ENCODE results near the gene FBXW9. TPM values are rescaled to one million over a fixed set of nuclear protein-coding genes. Genes with fewer than 3 reads are reported as not detected.

The FBXW9 gene
- total RNA-seq, 2 experiments from 2014 or later, result 4.9 to 5.3 TPM

DNA sequence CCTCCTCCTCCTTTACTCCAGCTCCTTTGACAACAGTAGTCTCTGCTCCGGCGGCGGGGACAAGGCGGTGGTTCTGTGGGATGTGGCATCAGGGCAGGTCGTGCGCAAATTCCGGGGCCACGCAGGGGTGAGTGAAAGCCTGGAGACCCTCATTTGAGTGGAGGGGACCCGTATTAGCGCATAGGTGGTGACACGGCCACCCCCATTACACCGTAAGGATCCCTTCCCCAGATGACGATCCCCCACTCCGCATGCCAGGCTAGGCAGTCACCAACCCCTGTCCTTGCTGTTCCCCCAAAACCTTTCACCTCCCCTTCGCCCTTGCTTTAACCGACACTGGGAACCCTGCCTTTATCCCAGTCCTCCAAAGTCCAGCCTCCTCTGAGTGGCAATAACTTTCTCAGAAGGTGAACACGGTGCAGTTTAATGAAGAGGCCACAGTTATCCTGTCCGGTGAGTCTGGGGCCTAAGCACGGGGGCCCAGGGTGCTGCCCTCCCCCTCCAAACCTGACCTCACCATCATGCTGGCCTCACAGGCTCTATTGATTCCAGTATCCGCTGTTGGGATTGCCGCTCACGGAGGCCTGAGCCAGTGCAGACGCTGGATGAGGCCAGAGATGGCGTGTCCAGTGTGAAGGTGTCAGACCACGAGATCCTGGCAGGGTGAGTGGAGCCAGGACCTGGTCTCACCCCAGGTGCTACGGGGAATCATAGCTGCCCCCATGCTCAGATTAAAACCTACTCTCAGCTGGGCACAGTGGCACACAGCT, 26.1 kb downstream of the FBXW9 start:
- H3K4me3 Mint-ChIP-seq, result peak overlapping the region; percentile 99
- H3K36me3 Mint-ChIP-seq, result peaks cover 9% of the 10 kb centered on the region
- H3K4me1 Mint-ChIP-seq, result peaks cover 31% of the 10 kb centered on the region
- no peaks in the 10 kb centered on the region for H3K27me3 Mint-ChIP-seq
- ATAC-seq (ENCODE audit: low read depth) (no peak), DNase-seq (no peak)
- H3K27ac Mint-ChIP-seq, result peak overlapping the region; percentile 100
- no peaks in the 10 kb centered on the region for H3K9me3 Mint-ChIP-seq
- POLR2A ChIA-PET, result interaction anchor here (0.6 to 2.2 kb wide), 4 partner anchors 9 to 118 kb away, joined by 3 to 19 read pairs (median 4); partner anchors contain the start of gene DHPS

DNA sequence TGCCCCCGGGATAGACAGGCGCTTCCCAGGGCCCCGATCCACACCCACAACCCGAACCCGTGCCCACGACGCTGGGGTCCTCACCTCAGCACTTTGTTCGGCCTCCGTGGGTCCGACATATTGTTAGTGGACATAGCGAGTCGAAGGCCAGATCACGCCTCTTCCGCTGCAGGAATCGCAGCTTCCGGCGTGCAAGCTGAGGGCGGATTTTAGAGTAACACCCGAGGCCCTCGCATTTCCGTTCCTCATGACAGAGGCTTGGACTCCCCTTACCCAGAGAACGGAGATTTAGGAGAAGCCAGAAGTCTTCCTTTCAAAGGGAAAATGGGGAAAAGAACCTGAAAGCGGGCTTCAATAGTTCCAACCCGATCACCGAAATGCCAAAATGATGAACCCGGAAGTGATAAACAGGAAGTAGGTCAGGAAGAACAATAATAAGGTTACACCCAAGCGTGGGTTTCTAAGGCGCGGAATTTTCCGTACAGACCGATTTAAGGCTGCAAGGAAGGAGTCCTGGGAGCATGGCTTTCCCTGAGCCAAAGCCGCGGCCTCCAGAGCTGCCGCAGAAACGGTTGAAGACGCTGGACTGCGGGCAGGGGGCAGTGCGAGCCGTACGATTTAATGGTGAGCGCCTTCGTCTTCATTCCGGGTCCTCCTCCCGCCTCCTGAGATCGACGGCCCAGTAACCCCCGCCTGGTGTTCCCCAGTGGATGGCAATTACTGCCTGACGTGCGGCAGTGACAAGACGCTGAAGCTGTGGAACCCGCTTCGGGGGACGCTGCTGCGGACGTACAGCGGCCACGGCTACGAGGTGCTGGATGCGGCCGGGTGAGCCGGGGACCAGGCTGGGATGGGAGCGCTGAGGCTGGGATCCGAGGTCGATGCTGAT, 26.9 kb downstream of the FBXW9 start:
- Mint-ChIP-seq H3K9me3 (no peaks in the 10 kb centered on the region), H3K36me3 (peaks cover 9% of the 10 kb centered on the region), H3K27me3 (no peaks in the 10 kb centered on the region), H3K27ac (peak overlapping the region; percentile 100), H3K4me3 (peak overlapping the region; percentile 99), H3K4me1 (peaks cover 35% of the 10 kb centered on the region)
- ATAC-seq (ENCODE audit: low read depth), result peak; percentile 22
- peak; percentile 80 for DNase-seq
- POLR2A ChIA-PET, result interaction anchor here (0.5 to 2.2 kb wide), 9 partner anchors 12 to 306 kb away, joined by 3 to 19 read pairs (median 5); partner anchors contain the start of genes DHPS, ZNF490 and ZNF791

DNA sequence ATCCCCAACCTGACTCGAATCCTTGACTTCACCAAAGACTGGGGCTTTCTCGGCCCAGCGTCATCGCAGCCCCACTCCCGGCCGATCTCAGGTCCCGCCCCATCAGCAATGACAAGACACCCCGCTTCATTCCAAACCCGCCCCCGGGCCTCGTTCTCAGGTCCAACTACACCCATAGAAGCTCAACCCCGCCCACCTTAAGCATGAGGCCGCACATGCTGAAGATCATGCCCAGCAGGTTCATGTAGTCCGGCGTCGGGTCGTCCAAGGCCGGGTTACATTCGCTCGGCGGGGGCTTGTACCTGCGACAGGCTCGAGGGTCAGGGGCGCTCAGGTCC, 27.5 kb downstream of the FBXW9 start:
- peak; percentile 29 for ATAC-seq (ENCODE audit: low read depth)
- peaks cover 7% of the 10 kb centered on the region for H3K36me3 Mint-ChIP-seq
- peak; percentile 68 for DNase-seq
- no peaks in the 10 kb centered on the region for H3K9me3 Mint-ChIP-seq
- no peaks in the 10 kb centered on the region for H3K27me3 Mint-ChIP-seq
- H3K27ac Mint-ChIP-seq, result peak overlapping the region; percentile 100
- H3K4me3 Mint-ChIP-seq, result peak overlapping the region; percentile 99
- POLR2A ChIA-PET, result interaction anchor here (0.5 to 2.2 kb wide), 10 partner anchors 8 to 306 kb away, joined by 3 to 19 read pairs (median 4); partner anchors contain the start of genes DHPS, ZNF490 and ZNF791
- H3K4me1 Mint-ChIP-seq, result peaks cover 37% of the 10 kb centered on the region

DNA sequence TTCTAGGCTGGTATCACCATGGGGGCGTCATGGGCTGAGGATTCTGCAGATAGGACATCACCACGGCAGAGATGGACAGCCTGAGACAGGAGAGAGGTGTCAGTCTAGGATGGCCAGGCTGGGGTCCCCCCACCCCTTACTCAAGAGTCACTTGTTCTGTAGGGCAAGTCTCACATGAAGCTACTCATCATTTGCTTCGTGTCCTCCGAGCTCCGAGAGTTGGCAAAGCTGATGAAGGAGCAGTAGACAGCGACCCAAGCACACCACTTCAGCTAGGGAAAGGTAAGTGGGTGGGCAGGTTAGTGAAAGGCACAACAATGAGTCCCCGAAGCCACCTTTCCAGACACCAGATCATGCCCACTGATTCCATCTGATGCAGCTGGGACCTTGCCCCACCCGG, 28.1 kb downstream of the FBXW9 start:
- peak overlapping the region; percentile 99 for H3K4me3 Mint-ChIP-seq
- ATAC-seq (ENCODE audit: low read depth), result no peak
- no peaks in the 10 kb centered on the region for H3K9me3 Mint-ChIP-seq
- H3K4me1 Mint-ChIP-seq, result peaks cover 37% of the 10 kb centered on the region
- peaks cover 10% of the 10 kb centered on the region for H3K36me3 Mint-ChIP-seq
- POLR2A ChIA-PET, result interaction anchor here (0.8 to 2.2 kb wide), 7 partner anchors 8 to 66 kb away, joined by 3 to 19 read pairs (median 5); partner anchors contain the start of genes DHPS, ZNF490 and ZNF791
- no peak for DNase-seq
- H3K27ac Mint-ChIP-seq, result peak overlapping the region; percentile 100
- no peaks in the 10 kb centered on the region for H3K27me3 Mint-ChIP-seq

DNA sequence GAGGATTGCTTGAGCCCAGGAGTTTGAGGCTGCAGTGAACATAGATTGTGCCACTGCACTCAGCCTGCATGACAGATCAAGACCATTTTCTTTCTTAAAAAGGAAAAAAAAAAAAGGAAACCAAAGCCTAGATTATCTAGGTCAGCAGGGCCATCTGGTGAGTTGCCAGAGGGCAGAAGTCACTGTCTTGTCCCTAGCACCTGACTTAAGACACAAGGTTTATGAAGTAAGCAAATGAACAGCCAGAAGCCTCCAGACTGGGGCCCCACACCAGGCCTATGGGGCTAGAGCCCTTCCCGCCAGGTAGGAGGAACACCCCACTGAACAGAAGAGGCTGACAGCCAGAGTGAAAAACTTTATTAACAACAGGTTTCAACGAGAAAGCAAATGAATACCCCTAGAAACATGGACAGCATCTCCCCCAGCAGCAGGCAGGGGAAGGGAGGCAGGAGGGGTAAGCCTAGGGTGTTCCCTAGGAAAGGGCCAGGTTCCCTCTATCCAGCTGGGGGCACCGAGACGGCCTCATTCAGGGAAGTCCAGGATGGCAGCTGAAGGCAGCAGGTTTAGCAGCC, 28.6 kb downstream of the FBXW9 start:
- Mint-ChIP-seq H3K9me3 (no peaks in the 10 kb centered on the region), H3K4me3 (peak overlapping the region; percentile 99), H3K36me3 (peaks cover 10% of the 10 kb centered on the region), H3K4me1 (peaks cover 37% of the 10 kb centered on the region), H3K27me3 (no peaks in the 10 kb centered on the region), H3K27ac (peak overlapping the region; percentile 100)
- POLR2A ChIA-PET, result interaction anchor here (0.8 to 1.9 kb wide), 5 partner anchors 9 to 66 kb away, joined by 3 to 9 read pairs (median 5); partner anchors contain the start of genes ZNF490 and ZNF791
- DNase-seq, result no peak
- no peak for ATAC-seq (ENCODE audit: low read depth)

DNA sequence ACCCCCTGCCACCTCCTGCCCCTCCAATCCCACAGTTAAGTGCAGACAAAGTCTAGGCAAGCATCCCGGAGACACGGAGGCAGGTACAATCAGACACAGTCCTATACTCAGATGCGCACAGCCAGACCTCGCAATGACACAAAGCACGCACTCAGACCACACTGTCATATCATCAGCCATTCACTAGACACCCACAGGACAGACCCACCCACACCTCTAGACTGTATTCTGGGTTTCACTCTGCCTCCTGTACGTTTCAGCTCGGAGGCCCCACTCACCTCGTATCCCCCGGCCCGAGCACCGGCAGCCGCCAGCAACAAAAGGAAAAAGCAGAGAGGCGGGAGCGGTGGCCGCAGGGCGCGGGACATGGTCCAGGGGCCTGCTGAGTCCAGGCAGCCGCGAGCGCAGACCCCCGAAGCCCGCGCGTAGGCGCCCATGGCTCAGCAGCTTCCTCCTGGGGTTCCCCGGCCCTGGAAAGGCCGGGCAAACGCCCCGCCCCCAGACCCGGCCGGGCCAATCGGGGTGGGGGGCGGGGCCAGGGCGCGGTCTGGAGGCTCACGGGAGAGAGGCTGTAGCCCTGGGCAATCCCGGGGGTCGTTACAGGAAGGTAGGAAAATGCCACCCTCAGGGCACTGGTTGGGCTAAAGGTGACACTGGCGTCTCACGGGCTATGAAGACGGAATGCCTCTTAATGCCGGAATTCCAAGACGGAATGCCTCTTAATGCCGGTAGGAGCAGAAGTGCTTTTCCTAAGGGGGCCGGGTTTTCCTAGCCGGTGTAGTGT, 30.0 kb downstream of the FBXW9 start, which contains the start of the genes MAN2B1 and WDR83:
TSS of gene MAN2B1 (minus strand) at position 478 of the 784 bp plus-strand sequence. CDS start at position 437, 41 bp downstream.
TSS of gene WDR83 (plus strand) at position 543 of the 784 bp plus-strand sequence. CDS start 2,984 bp downstream, outside the sequence.
- POLR2A ChIA-PET, result interaction anchor here (1.0 to 1.6 kb wide), 5 partner anchors 27 to 102 kb away, joined by 3 to 6 read pairs (median 4); partner anchors contain the start of genes TNPO2 and ZNF490
- Mint-ChIP-seq H3K27me3 (no peaks in the 10 kb centered on the region), H3K27ac (peak within 1 kb of the TSS; percentile 82), H3K4me1 (peaks cover 33% of the 10 kb centered on the region), H3K4me3 (peak within 1 kb of the TSS; percentile 92), H3K9me3 (no peaks in the 10 kb centered on the region), H3K36me3 (peaks cover 6% of the 10 kb centered on the region)
- peak; percentile 65 for ATAC-seq (ENCODE audit: low read depth)
- peak; percentile 86 for DNase-seq

DNA sequence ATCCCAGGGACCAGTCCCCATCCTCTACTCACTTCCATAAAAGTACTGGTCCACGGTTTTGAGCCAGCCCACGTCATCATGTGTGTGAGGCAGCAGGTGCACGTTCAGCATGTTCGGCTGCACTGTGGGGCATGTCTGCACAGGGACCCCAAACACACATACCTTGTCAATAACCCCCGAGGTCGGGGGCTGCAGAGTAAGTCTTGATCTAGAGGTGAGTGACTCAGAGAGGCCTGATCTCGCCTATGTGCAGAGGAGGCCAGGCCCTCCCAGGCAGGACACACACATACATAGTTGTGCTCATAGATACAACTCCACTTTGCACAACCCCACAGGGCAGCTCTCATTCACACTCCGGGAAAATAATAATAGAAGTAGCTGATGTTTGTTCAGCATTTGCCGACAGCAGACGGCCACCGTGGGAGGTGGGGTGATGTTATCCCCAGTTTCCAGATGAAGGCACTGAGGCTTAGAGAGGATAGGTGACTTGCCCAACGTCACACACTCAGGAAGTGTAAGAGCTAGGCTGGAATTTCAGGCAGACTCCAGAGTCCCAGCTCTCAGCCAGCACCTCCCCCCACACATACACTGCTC, 30.7 kb downstream of the FBXW9 start:
- no peaks in the 10 kb centered on the region for H3K27me3 Mint-ChIP-seq
- peaks cover 33% of the 10 kb centered on the region for H3K4me1 Mint-ChIP-seq
- H3K4me3 Mint-ChIP-seq, result peak overlapping the region; percentile 92
- peak overlapping the region; percentile 82 for H3K27ac Mint-ChIP-seq
- DNase-seq, result peak; percentile 52
- H3K36me3 Mint-ChIP-seq, result peaks cover 6% of the 10 kb centered on the region
- no peaks in the 10 kb centered on the region for H3K9me3 Mint-ChIP-seq
- ATAC-seq (ENCODE audit: low read depth), result peak; percentile 12
- POLR2A ChIA-PET, result interaction anchor here (0.5 to 1.6 kb wide), 7 partner anchors 13 to 101 kb away, joined by 3 to 6 read pairs (median 4); partner anchors contain the start of genes TNPO2 and ZNF490

DNA sequence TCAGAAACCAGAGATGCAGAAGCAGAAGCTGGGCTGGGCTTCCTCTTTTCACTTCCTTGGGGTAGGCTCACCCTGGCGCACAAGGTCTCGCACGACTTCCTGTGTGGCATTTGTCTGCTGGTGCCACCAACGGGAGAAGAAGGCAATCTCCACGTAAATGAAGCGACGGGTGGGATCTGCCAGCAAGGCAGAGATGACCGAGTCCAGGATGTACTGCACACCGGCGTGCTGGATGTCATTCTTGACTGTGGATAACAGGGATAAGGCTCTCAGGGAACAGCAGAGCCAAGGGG, 31.2 kb downstream of the FBXW9 start:
- DNase-seq (peak; percentile 57), ATAC-seq (ENCODE audit: low read depth) (peak; percentile 46)
- H3K27me3 Mint-ChIP-seq, result no peaks in the 10 kb centered on the region
- H3K9me3 Mint-ChIP-seq, result no peaks in the 10 kb centered on the region
- H3K36me3 Mint-ChIP-seq, result peaks cover 6% of the 10 kb centered on the region
- H3K4me3 Mint-ChIP-seq, result peak overlapping the region; percentile 92
- H3K4me1 Mint-ChIP-seq, result peaks cover 30% of the 10 kb centered on the region
- POLR2A ChIA-PET, result interaction anchor here (0.5 to 0.6 kb wide), 2 partner anchors 13 to 42 kb away, joined by 3 to 6 read pairs; no protein-coding TSS in a partner anchor
- peak overlapping the region; percentile 82 for H3K27ac Mint-ChIP-seq

DNA sequence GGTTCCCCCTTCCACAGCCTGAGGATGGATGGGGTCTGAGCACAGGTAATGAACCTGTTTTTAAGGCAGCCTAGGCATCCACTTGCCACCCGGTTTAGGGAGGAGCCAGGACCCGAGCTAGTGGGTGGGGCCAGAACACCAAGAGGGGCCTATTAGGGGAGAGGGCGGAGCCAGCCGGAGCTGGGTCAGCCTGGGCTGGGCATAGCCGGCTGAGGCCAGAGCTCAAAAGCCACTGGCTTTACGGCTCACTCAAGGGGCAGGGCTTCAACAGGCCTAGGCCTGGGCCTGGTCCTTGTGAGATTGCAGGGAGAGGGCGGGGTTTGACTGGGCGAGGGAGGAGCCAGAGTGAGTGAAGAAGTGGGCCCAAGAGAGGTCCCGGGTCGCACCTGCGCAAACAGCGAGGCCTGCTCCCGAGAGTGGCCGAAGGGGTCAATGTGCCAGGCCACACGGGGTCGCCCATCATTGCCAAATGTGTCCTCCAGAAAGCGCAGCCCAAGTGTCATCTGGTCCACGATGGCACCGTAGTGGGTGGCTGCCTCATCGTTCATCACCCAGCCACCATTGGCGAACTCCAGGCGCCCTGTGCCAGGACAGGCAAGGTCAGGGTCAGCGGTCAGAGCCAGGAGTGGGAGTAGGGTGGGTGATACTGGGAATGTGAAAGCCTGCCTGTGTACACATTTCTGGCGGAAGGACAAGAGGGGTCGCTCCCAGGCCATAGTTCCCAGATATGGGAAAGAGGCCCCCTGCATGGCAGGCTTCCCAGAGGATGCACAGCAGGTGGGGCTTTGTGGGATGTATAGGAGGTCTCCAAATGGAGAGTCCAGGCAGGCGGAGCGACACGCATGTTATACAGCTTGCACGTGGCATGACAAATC, 31.8 kb downstream of the FBXW9 start:
- Mint-ChIP-seq H3K27ac (peak overlapping the region; percentile 82), H3K36me3 (peaks cover 9% of the 10 kb centered on the region), H3K4me1 (peaks cover 30% of the 10 kb centered on the region), H3K27me3 (no peaks in the 10 kb centered on the region), H3K4me3 (peak overlapping the region; percentile 92), H3K9me3 (no peaks in the 10 kb centered on the region)
- no peak for ATAC-seq (ENCODE audit: low read depth)
- POLR2A ChIA-PET, result interaction anchor here (0.5 to 0.9 kb wide), 3 partner anchors 14 to 42 kb away, joined by 3 to 6 read pairs (median 3); no protein-coding TSS in a partner anchor
- no peak for DNase-seq

DNA sequence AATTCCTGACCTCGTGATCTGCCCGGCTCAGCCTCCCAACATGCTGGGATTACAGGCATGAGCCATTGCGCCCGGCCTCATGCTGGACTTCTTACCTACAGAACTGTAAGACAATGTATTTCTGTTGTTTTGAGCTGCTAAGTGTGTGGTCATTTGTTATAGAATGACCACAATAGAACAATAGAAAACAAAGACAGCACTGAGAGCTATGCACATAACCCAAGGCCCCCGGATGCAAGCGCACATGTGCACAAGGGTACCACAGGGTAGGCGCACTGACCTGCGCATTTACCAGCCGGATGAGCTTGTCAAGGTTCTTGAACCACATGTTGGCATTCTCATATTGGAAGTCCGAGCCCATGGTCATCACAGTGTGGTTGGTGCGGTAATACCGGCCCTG, 35.5 kb downstream of the FBXW9 start:
- no peak for DNase-seq
- Mint-ChIP-seq H3K4me1 (peaks cover 11% of the 10 kb centered on the region), H3K9me3 (no peaks in the 10 kb centered on the region), H3K36me3 (peaks cover 24% of the 10 kb centered on the region), H3K27me3 (no peaks in the 10 kb centered on the region), H3K27ac (no peak overlapping the region), H3K4me3 (no peak overlapping the region)
- no peak for ATAC-seq (ENCODE audit: low read depth)
- POLR2A ChIA-PET, result no interaction called here

DNA sequence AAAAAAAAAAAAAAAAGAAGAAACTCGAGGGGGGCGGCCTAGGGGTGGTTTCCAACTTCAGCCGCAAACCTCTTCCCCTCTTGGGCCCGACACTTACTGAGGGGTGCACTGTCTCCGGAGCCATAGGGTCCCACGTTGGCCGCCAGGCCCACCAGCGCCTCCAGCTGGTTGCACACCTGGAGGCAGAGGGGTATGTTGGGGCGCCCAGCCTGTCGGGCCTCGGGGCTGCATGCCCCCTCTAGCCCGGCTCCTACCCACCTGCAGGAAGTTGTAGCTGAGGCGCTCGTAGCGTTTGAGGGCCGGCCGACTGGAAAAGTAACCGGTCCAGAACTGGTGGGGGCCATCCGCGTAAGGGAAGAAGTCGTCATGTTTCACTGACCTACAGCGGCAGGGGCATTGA, 38.5 kb downstream of the FBXW9 start:
- H3K27me3 Mint-ChIP-seq, result no peaks in the 10 kb centered on the region
- no peak overlapping the region for H3K4me3 Mint-ChIP-seq
- POLR2A ChIA-PET, result interaction anchor here (0.6 to 0.8 kb wide), 2 partner anchors 9 to 137 kb away, joined by 3 to 4 read pairs; no protein-coding TSS in a partner anchor
- H3K36me3 Mint-ChIP-seq, result peaks cover 27% of the 10 kb centered on the region
- no peaks in the 10 kb centered on the region for H3K4me1 Mint-ChIP-seq
- no peak for ATAC-seq (ENCODE audit: low read depth)
- H3K27ac Mint-ChIP-seq, result no peak overlapping the region
- DNase-seq, result no peak
- no peaks in the 10 kb centered on the region for H3K9me3 Mint-ChIP-seq

Measured in activated naive CD8-positive, alpha-beta T cell treated with anti-CD3 and anti-CD28 coated beads, Interleukin-2, amount 10 ng/mL, durations not matched to agents 7 days and 5 days (primary cell).